AG10803 (cell line): ENCODE measurements around the gene SHFL.

Source experiments
- DNase-seq: peaks from one replicate; pipeline ENCODE4 v3.0.0; 2010; ENCODE audit warnings: low read depth
- H3K4me3 ChIP-seq: 2 replicates; pipeline ENCODE4 v1.5.1; 2011; ENCODE audit warnings: mild to moderate bottlenecking, low read length, control low read depth
- CTCF ChIP-seq: conservative IDR thresholded peaks from 2 replicates; pipeline ENCODE4 v1.5.1; 2011; ENCODE audit warnings: mild to moderate bottlenecking, low read length, control low read depth, inconsistent platforms

Gene SHFL

GRCh38 chr19:10092648-10093294 is 6.7 kb downstream of the SHFL start:
- no peak overlapping the region for H3K4me3 ChIP-seq
- no peak for DNase-seq
- no peak for TF ChIP-seq CTCF

- H3K4me3 ChIP-seq, result no peak overlapping the region
- no peak for TF ChIP-seq CTCF
- DNase-seq, result no peak
Observed at GRCh38 chr19:10093295-10094186, 7.4 kb downstream of the SHFL start.

GRCh38 chr19:10095622-10095947 is 9.5 kb downstream of the SHFL start:
- DNase-seq, result no peak
- TF ChIP-seq CTCF, result no peak
- peak overlapping the region; percentile 47 for H3K4me3 ChIP-seq

GRCh38 chr19:10095948-10096614 is 10.0 kb downstream of the SHFL start:
- H3K4me3 ChIP-seq, result peak overlapping the region; percentile 54
- peak; percentile 89 for DNase-seq
- TF ChIP-seq CTCF, result no peak

- peak overlapping the region; percentile 54 for H3K4me3 ChIP-seq
- TF ChIP-seq CTCF, result no peak
- no peak for DNase-seq
Observed at GRCh38 chr19:10096615-10096963, 10.5 kb downstream of the SHFL start.

- no peak overlapping the region for H3K4me3 ChIP-seq
- no peak for TF ChIP-seq CTCF
Observed at GRCh38 chr19:10100163-10100785, 14.2 kb downstream of the SHFL start.

More at GRCh38 chr19:10100163-10100785, 14.2 kb downstream of the SHFL start:
- DNase-seq, result no peak
